OCI-LY7 (cell line): ENCODE measurements around the gene GAS7.

Experiments used
- CTCF ChIP-seq: fragments of 200-600 bp; sonication (generic); conservative IDR thresholded peaks from 2 replicates; pipeline ENCODE4 v1.5.1; 2014; ENCODE audit warnings: mild to moderate bottlenecking, antibody characterized with exemption, low read length, moderate library complexity, mixed read lengths
- EZH2phosphoT487 ChIP-seq: fragments of 200-600 bp; sonication (generic); IDR thresholded peaks from 2 replicates; pipeline ENCODE4 v1.6.1; 2018; ENCODE audit warnings: low read depth, borderline replicate concordance, mild to moderate bottlenecking, mixed run types, antibody characterized with exemption, low read length, moderate library complexity, mixed read lengths

- TF ChIP-seq CTCF = no peak
- TF ChIP-seq EZH2phosphoT487 = no peak
Measured at GRCh38 chr17:10156948-10157607, 41.3 kb downstream of the GAS7 start.
